ACHN (cell line): ENCODE results near the gene CACNA1B.

ENCODE experiments used
- DNase-seq: peaks from one replicate; pipeline ENCODE4 v3.0.0-alpha.2; 2015
- in situ Hi-C: cut with HindIII; loops from 2 replicates; pipeline ENCODE4 v1.10.0; 2017; ENCODE audit warnings: low sequenced_read_pairs, low pct_ligation_motif_present, low pct_unique_long_range_greater_than_20kb

The CACNA1B gene

GRCh38 chr9:138040446-138041430, 163.2 kb downstream of the CACNA1B start:
- in situ Hi-C loops: no loop called here
- no peak for DNase-seq

- in situ Hi-C loops: no loop called here
- no peak for DNase-seq
Observed at GRCh38 chr9:138042146-138042545, 164.6 kb downstream of the CACNA1B start.

- in situ Hi-C loops: no loop called here
- DNase-seq: no peak
Observed at GRCh38 chr9:138042640-138043039, 165.1 kb downstream of the CACNA1B start.

GRCh38 chr9:138043061-138043410, 165.5 kb downstream of the CACNA1B start:
- DNase-seq: no peak
- in situ Hi-C loops: no loop called here

GRCh38 chr9:138043411-138044345, 166.1 kb downstream of the CACNA1B start:
- no peak for DNase-seq
- in situ Hi-C loops: no loop called here

- in situ Hi-C loops: no loop called here
- DNase-seq: no peak
Observed at GRCh38 chr9:138044485-138045383, 167.2 kb downstream of the CACNA1B start.

GRCh38 chr9:138045541-138046490, 168.2 kb downstream of the CACNA1B start:
- in situ Hi-C loops: no loop called here
- DNase-seq: no peak

- DNase-seq: no peak
- in situ Hi-C loops: no loop called here
Observed at GRCh38 chr9:138046641-138047301, 169.2 kb downstream of the CACNA1B start.

GRCh38 chr9:138047469-138048040, 170.0 kb downstream of the CACNA1B start:
- in situ Hi-C loops: no loop called here

GRCh38 chr9:138048184-138048583, 170.6 kb downstream of the CACNA1B start:
- DNase-seq: no peak
- in situ Hi-C loops: no loop called here

More at GRCh38 chr9:138047469-138048040, 170.0 kb downstream of the CACNA1B start:
- no peak for DNase-seq

- no peak for DNase-seq
- in situ Hi-C loops: no loop called here
Observed at GRCh38 chr9:138049085-138049778, 171.7 kb downstream of the CACNA1B start.

- DNase-seq: no peak
- in situ Hi-C loops: no loop called here
Observed at GRCh38 chr9:138049779-138050471, 172.3 kb downstream of the CACNA1B start.

- in situ Hi-C loops: no loop called here
- DNase-seq: no peak
Observed at GRCh38 chr9:138050472-138051330, 173.1 kb downstream of the CACNA1B start.

- in situ Hi-C loops: no loop called here
- no peak for DNase-seq
Observed at GRCh38 chr9:138051586-138052321, 174.2 kb downstream of the CACNA1B start.
